CD4-positive, alpha-beta T cell (primary cell): Measurements from ENCODE around the gene HIPK4. TPM values are rescaled to one million over a fixed set of nuclear protein-coding genes. Genes with fewer than 3 reads are reported as not detected.

ENCODE experiments used
- ATAC-seq: fragments of 200-7000 bp; cut with Tn5 transposase; one replicate; pipeline ENCODE4 v1.10.0; 2022; ENCODE audit warnings: mild to moderate bottlenecking; ENCODE audit not compliant: poor library complexity
- CTCF ChIA-PET: fragments of 350-600 bp; sonication (Branson Sonifier 250); formaldehyde crosslinking; loops from one replicate; lab custom pipeline; 2021; ENCODE audit warnings: antibody characterized with exemption, inconsistent platforms; lab: Charles Lee
- POLR2A ChIA-PET: fragments of 350-600 bp; sonication (Branson Sonifier 250); formaldehyde crosslinking; loops from one replicate; lab custom pipeline; 2021; ENCODE audit warnings: antibody characterized with exemption, inconsistent platforms; lab: Charles Lee
- DNase-seq, 14 experiments: peaks; one replicate each; pipeline ENCODE4 v3.0.0-alpha.2; 2013 to 2020; ENCODE audit warnings: mixed read lengths in 2 of 14
- H3K27ac ChIP-seq, 2 donors: one replicate each; pipeline versions ENCODE4 v1.5.1 to v1.7.0; 2013; ENCODE audit warnings: low read length in 2 of 2, low read depth in 1 of 2, mild to moderate bottlenecking in 1 of 2
- H3K27me3 ChIP-seq, 2 experiments: 1 replicate in 1 of 2; 2 replicates in 1 of 2; pipeline versions ENCODE4 v1.6.1 to v1.7.0; 2013; ENCODE audit warnings: low read length in 2 of 2, control low read depth in 1 of 2, mild to moderate bottlenecking in 1 of 2, moderate library complexity in 1 of 2; ENCODE audit not compliant: insufficient read depth in 2 of 2, control insufficient read depth in 1 of 2
- H3K36me3 ChIP-seq: one replicate; pipeline ENCODE4 v1.6.1; 2013; ENCODE audit warnings: low read length, control low read depth; ENCODE audit not compliant: insufficient read depth
- H3K4me1 ChIP-seq: one replicate; pipeline ENCODE4 v1.6.1; 2013; ENCODE audit warnings: low read length, control low read depth; ENCODE audit not compliant: insufficient read depth
- H3K4me3 ChIP-seq: one replicate; pipeline ENCODE4 v1.5.1; 2013; ENCODE audit warnings: mild to moderate bottlenecking, low read length, moderate library complexity
- H3K9me3 ChIP-seq, 2 experiments: 1 replicate in 1 of 2; 2 replicates in 1 of 2; pipeline versions ENCODE4 v1.6.1 to v1.7.0; 2013; ENCODE audit warnings: low read length in 2 of 2, mild to moderate bottlenecking in 2 of 2, control low read depth in 1 of 2, moderate library complexity in 1 of 2; ENCODE audit not compliant: control insufficient read depth in 1 of 2, insufficient read depth in 1 of 2
- H3K27ac Mint-ChIP-seq: one replicate; pipeline ENCODE4 v1.8.0; 2020; ENCODE audit warnings: mixed read lengths
- H3K27me3 Mint-ChIP-seq: one replicate; pipeline ENCODE4 v1.8.0; 2021; ENCODE audit warnings: mixed read lengths
- H3K36me3 Mint-ChIP-seq: one replicate; pipeline ENCODE4 v1.8.0; 2021; ENCODE audit warnings: low read depth, mixed read lengths
- H3K4me1 Mint-ChIP-seq: one replicate; pipeline ENCODE4 v1.8.0; 2021; ENCODE audit warnings: low read depth, mixed read lengths
- H3K4me3 Mint-ChIP-seq: one replicate; pipeline ENCODE4 v1.8.0; 2020; ENCODE audit warnings: mild to moderate bottlenecking, mixed read lengths
- H3K9me3 Mint-ChIP-seq: one replicate; pipeline ENCODE4 v1.8.0; 2020; ENCODE audit warnings: mixed read lengths
- CTCF ChIP-seq: fragments of 200-600 bp; IDR thresholded peaks from one replicate; pipeline ENCODE4 v1.8.0; 2022; ENCODE audit warnings: antibody characterized with exemption, mild to moderate bottlenecking
- intact Hi-C, 2 experiments: fragments of 100-400 bp; cut with DNase I in 1 of 2; cut with micrococcal nuclease in 1 of 2; formaldehyde crosslinking; loops; one replicate each; pipeline versions ENCODE4 v1.15.1 to v1.9.0; 2023 to 2025; cut with DNase I, micrococcal nuclease
- total RNA-seq, 174 experiments: library from RNA in 2 of 174; stranded (reverse) in 2 of 174; gene quantifications; one replicate each; pipeline ENCODE4 v1.2.3 and lab custom pipeline; 2021 to 2026

The HIPK4 gene
- total RNA-seq, 2 experiments from 2014 or later: 0.08 to 0.11 TPM

GRCh38 chr19:40339018-40339728 is 50.8 kb downstream of the HIPK4 start:
- H3K36me3 ChIP-seq: peaks cover 34% of the 10 kb centered on the region
- Mint-ChIP-seq H3K4me3 (no peak overlapping the region), H3K36me3 (peaks cover 53% of the 10 kb centered on the region), H3K4me1 (peaks cover 12% of the 10 kb centered on the region), H3K27me3 (no peaks in the 10 kb centered on the region), H3K9me3 (no peaks in the 10 kb centered on the region), H3K27ac (no peak overlapping the region)
- intact Hi-C loops: no loop called here
- H3K4me1 ChIP-seq: peaks cover 2% of the 10 kb centered on the region
- H3K27ac ChIP-seq: no peak overlapping the region
- TF ChIP-seq CTCF: no peak
- H3K27me3 ChIP-seq: no peaks in the 10 kb centered on the region
- H3K4me3 ChIP-seq: no peak overlapping the region
- no peak for ATAC-seq
- ChIA-PET POLR2A (no interaction called here), CTCF (no interaction called here)
- DNase-seq: no peak
- H3K9me3 ChIP-seq: no peaks in the 10 kb centered on the region

DNA sequence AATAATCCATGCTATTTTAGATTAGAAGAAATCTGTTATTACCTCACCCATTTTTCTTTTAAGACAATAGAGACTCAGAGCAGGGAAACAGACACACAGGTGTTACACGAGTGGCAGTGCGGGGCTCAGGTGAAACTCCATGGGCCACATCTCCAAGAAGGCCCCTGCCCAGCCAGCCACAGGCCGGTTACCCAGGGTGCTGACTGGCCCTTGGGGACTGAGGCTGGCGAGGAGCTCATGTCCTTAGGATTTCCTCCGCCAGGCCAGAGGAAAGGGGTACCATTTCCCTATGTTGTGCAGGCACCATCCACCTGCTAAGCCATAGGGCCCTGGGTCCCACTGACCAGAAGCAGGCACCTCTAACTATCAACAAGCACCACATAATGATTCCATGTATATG is 52.4 kb downstream of the HIPK4 start:
- Histone ChIP-seq H3K4me3 (no peak overlapping the region), H3K27ac (no peak overlapping the region), H3K36me3 (peaks cover 46% of the 10 kb centered on the region), H3K9me3 (no peaks in the 10 kb centered on the region), H3K4me1 (peaks cover under 1% of the 10 kb centered on the region), H3K27me3 (no peaks in the 10 kb centered on the region)
- intact Hi-C loops: no loop called here
- ChIA-PET POLR2A (no interaction called here), CTCF (no interaction called here)
- no peak overlapping the region for H3K27ac Mint-ChIP-seq
- TF ChIP-seq CTCF: no peak
- H3K4me3 Mint-ChIP-seq: no peak overlapping the region
- no peaks in the 10 kb centered on the region for H3K27me3 Mint-ChIP-seq
- no peaks in the 10 kb centered on the region for H3K9me3 Mint-ChIP-seq
- peaks cover 60% of the 10 kb centered on the region for H3K36me3 Mint-ChIP-seq
- ATAC-seq (no peak), DNase-seq (no peak)
- H3K4me1 Mint-ChIP-seq: peaks cover 5% of the 10 kb centered on the region

DNA sequence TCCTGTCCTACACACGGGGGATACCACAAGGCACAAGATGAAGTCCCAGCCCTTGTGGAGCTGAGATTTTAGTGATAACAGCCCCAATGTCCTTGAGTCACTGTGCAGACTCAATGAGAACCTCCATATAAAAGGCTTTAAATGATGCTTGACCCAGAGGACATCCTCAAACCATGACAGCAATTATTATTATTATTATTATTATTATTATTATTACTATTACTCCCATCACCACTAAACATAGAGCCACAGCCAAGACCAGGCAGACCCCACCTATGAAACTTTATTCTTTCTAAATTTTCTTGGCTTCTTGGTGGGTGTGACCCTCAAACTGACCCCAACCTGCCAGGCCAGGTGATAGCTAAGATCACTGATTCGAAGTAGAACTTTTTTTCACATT is 52.9 kb downstream of the HIPK4 start:
- ChIA-PET POLR2A (no interaction called here), CTCF (no interaction called here)
- Mint-ChIP-seq H3K36me3 (peaks cover 60% of the 10 kb centered on the region), H3K4me3 (no peak overlapping the region), H3K4me1 (no peaks in the 10 kb centered on the region), H3K27ac (no peak overlapping the region), H3K27me3 (no peaks in the 10 kb centered on the region), H3K9me3 (no peaks in the 10 kb centered on the region)
- ATAC-seq (no peak), DNase-seq (no peak)
- intact Hi-C loops: no loop called here
- no peaks in the 10 kb centered on the region for H3K4me1 ChIP-seq
- H3K9me3 ChIP-seq: no peaks in the 10 kb centered on the region
- H3K36me3 ChIP-seq: peaks cover 49% of the 10 kb centered on the region
- no peak for TF ChIP-seq CTCF
- no peak overlapping the region for H3K27ac ChIP-seq
- no peak overlapping the region for H3K4me3 ChIP-seq
- H3K27me3 ChIP-seq: no peaks in the 10 kb centered on the region
